22Rv1 (cell line): ENCODE results near the gene EXOC2.

Experiments
- ZFX ChIP-seq: fragments of 450-650 bp; IDR thresholded peaks from 2 replicates; pipeline ENCODE4 v1.6.1; 2017; ENCODE audit warnings: antibody characterized with exemption, borderline replicate concordance
- TF ChIP-seq, protein P1 (sequence below): fragments of 450-650 bp; IDR thresholded peaks from 2 replicates; pipeline ENCODE4 v1.5.1; 2017; ENCODE audit warnings: mild to moderate bottlenecking

DNA sequence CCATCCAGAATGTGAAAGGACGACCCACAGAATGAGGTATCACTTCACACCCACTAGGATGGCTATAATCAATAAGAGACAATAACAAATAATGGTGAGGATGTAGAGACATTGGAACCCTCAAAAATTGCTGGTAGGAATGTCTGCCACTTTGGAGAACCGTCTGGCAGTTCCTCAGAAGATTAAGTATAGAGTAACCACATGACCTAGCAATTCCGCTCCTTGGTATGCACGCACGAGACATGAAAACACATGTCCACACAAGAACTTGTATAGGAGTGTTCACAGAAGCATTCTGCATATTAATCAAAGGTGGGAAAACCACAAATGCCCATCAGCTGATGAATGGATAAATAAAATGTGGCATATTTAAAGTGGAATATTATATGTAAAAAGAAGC is 200.8 kb downstream of the EXOC2 start:
- TF ChIP-seq, protein P1, sequence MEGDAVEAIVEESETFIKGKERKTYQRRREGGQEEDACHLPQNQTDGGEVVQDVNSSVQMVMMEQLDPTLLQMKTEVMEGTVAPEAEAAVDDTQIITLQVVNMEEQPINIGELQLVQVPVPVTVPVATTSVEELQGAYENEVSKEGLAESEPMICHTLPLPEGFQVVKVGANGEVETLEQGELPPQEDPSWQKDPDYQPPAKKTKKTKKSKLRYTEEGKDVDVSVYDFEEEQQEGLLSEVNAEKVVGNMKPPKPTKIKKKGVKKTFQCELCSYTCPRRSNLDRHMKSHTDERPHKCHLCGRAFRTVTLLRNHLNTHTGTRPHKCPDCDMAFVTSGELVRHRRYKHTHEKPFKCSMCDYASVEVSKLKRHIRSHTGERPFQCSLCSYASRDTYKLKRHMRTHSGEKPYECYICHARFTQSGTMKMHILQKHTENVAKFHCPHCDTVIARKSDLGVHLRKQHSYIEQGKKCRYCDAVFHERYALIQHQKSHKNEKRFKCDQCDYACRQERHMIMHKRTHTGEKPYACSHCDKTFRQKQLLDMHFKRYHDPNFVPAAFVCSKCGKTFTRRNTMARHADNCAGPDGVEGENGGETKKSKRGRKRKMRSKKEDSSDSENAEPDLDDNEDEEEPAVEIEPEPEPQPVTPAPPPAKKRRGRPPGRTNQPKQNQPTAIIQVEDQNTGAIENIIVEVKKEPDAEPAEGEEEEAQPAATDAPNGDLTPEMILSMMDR = no peak
- TF ChIP-seq ZFX = no peak
